ENCODE results near the gene PLXNA4. TPM values are rescaled to one million over a fixed set of nuclear protein-coding genes. Genes with fewer than 3 reads are reported as not detected.

Gene PLXNA4
- total RNA-seq, 1 donor from 2014 or later, result 0.21 TPM

GRCh38 chr7:132462478-132462877, 113.8 kb downstream of the PLXNA4 start:
- H3K27ac Mint-ChIP-seq, result no peak overlapping the region
- peaks cover 3% of the 10 kb centered on the region for H3K27me3 Mint-ChIP-seq (ENCODE audit: low read depth)
- intact Hi-C loops (cut with micrococcal nuclease), result no loop called here
- H3K9me3 Mint-ChIP-seq, result no peaks in the 10 kb centered on the region
- DNase-seq (ENCODE audit: low spot score), result no peak
- peaks cover 41% of the 10 kb centered on the region for H3K4me1 Mint-ChIP-seq (ENCODE audit: low read depth)
- no peak overlapping the region for H3K4me3 Mint-ChIP-seq (ENCODE audit: low read depth)
- peaks cover 3% of the 10 kb centered on the region for H3K36me3 Mint-ChIP-seq (ENCODE audit: low read depth)

GRCh38 chr7:132461032-132461592, 115.2 kb downstream of the PLXNA4 start:
- no peak for DNase-seq (ENCODE audit: low spot score)
- intact Hi-C loops (cut with micrococcal nuclease), result loop anchor here (1.0 to 2.0 kb wide), 2 partner anchors 23 to 30 kb away; no protein-coding TSS in a partner anchor
- peak overlapping the region; percentile 46 for H3K4me3 Mint-ChIP-seq (ENCODE audit: low read depth)

DNA sequence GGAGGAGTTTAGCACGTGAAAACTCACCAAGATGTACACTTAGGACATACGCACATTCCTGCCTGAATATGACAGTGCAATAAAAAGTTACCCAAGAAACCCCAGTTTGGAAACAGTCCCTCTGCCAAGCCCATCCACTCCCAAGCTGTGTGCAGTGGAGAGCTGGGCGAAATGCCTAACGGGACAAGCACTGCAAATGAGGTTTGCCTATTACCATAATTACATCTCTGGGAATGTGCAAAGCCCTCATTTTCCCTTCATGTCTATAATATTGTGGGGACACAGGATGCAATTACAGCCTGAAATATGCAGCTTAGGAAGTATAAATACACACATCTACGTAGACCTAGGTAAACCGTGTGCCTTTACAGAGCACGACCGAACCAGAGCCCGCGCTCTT, 117.5 kb downstream of the PLXNA4 start:
- H3K27ac Mint-ChIP-seq, result no peak overlapping the region
- H3K4me3 Mint-ChIP-seq (ENCODE audit: low read depth), result no peak overlapping the region
- H3K36me3 Mint-ChIP-seq (ENCODE audit: low read depth), result peaks cover 5% of the 10 kb centered on the region
- H3K4me1 Mint-ChIP-seq (ENCODE audit: low read depth), result peaks cover 53% of the 10 kb centered on the region
- DNase-seq (ENCODE audit: low spot score), result no peak
- no peaks in the 10 kb centered on the region for H3K9me3 Mint-ChIP-seq
- intact Hi-C loops (cut with micrococcal nuclease), result no loop called here
- H3K27me3 Mint-ChIP-seq (ENCODE audit: low read depth), result peaks cover 3% of the 10 kb centered on the region

More at GRCh38 chr7:132461032-132461592, 115.2 kb downstream of the PLXNA4 start:
- peak overlapping the region; percentile 82 for H3K27ac Mint-ChIP-seq
- H3K27me3 Mint-ChIP-seq (ENCODE audit: low read depth), result peaks cover 3% of the 10 kb centered on the region
- H3K36me3 Mint-ChIP-seq (ENCODE audit: low read depth), result peaks cover 3% of the 10 kb centered on the region
- H3K9me3 Mint-ChIP-seq, result no peaks in the 10 kb centered on the region
- H3K4me1 Mint-ChIP-seq (ENCODE audit: low read depth), result peaks cover 47% of the 10 kb centered on the region

DNA sequence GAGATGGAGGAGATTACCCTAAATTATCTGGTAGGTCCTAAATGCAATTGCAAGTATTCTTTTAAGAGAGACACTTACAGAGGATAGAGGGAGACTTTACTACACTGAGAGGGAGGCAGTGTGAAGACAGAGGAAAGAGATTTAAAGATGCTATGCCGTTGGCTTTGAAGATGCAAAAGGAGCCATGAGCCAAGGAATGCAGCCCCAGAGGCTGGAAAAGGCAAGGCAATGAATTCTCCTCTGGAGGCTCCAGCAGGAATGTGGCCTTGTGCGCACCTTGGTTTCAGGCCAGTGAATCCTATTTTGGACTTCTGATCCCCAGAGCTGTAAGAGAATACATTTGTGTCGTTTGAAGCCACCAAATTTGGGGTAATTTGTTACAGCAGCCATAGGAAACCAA, 118.6 kb downstream of the PLXNA4 start:
- peaks cover 4% of the 10 kb centered on the region for H3K9me3 Mint-ChIP-seq
- H3K4me3 Mint-ChIP-seq (ENCODE audit: low read depth), result no peak overlapping the region
- peaks cover 50% of the 10 kb centered on the region for H3K4me1 Mint-ChIP-seq (ENCODE audit: low read depth)
- peaks cover 8% of the 10 kb centered on the region for H3K36me3 Mint-ChIP-seq (ENCODE audit: low read depth)
- DNase-seq (ENCODE audit: low spot score), result no peak
- H3K27ac Mint-ChIP-seq, result no peak overlapping the region
- intact Hi-C loops (cut with micrococcal nuclease), result no loop called here
- peaks cover 3% of the 10 kb centered on the region for H3K27me3 Mint-ChIP-seq (ENCODE audit: low read depth)

GRCh38 chr7:132456418-132456817, 119.9 kb downstream of the PLXNA4 start:
- intact Hi-C loops (cut with micrococcal nuclease), result no loop called here
- peaks cover 49% of the 10 kb centered on the region for H3K4me1 Mint-ChIP-seq (ENCODE audit: low read depth)

GRCh38 chr7:132455378-132455777, 120.9 kb downstream of the PLXNA4 start:
- intact Hi-C loops (cut with micrococcal nuclease), result no loop called here
- Mint-ChIP-seq H3K9me3 (peaks cover 4% of the 10 kb centered on the region), H3K4me1 (ENCODE audit: low read depth) (peaks cover 49% of the 10 kb centered on the region), H3K36me3 (ENCODE audit: low read depth) (peaks cover 8% of the 10 kb centered on the region), H3K4me3 (ENCODE audit: low read depth) (no peak overlapping the region), H3K27me3 (ENCODE audit: low read depth) (peaks cover 3% of the 10 kb centered on the region), H3K27ac (no peak overlapping the region)
- no peak for DNase-seq (ENCODE audit: low spot score)

More at GRCh38 chr7:132456418-132456817, 119.9 kb downstream of the PLXNA4 start:
- peaks cover 3% of the 10 kb centered on the region for H3K27me3 Mint-ChIP-seq (ENCODE audit: low read depth)
- no peak for DNase-seq (ENCODE audit: low spot score)
- peaks cover 8% of the 10 kb centered on the region for H3K36me3 Mint-ChIP-seq (ENCODE audit: low read depth)
- H3K4me3 Mint-ChIP-seq (ENCODE audit: low read depth), result no peak overlapping the region
- H3K27ac Mint-ChIP-seq, result no peak overlapping the region
- peaks cover 4% of the 10 kb centered on the region for H3K9me3 Mint-ChIP-seq

- Mint-ChIP-seq H3K36me3 (ENCODE audit: low read depth) (peaks cover 15% of the 10 kb centered on the region), H3K4me3 (ENCODE audit: low read depth) (no peak overlapping the region), H3K4me1 (ENCODE audit: low read depth) (peaks cover 54% of the 10 kb centered on the region), H3K27me3 (ENCODE audit: low read depth) (peaks cover 3% of the 10 kb centered on the region), H3K9me3 (peaks cover 4% of the 10 kb centered on the region), H3K27ac (no peak overlapping the region)
- intact Hi-C loops (cut with micrococcal nuclease), result no loop called here
- DNase-seq (ENCODE audit: low spot score), result no peak
Observed at GRCh38 chr7:132453826-132454225, 122.4 kb downstream of the PLXNA4 start.

DNA sequence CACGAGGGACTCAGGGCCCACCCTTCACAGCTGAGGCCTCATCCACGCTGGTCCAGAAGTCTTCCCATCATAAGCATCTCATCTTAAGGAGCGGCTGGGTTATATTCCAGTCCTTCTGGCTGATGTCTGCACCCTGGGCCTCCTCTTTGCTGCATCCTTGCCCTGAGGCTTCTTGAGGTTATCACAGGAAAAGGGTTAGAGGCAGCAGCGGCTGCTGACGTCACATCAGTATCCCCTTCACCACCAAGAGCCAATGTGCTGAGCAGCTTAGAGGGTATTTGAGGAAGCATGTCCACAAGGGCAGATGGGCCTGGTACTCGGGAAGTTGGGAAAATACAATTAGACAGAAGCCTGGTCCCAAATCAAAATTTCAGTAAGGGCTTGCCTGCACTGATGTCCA, 125.1 kb downstream of the PLXNA4 start:
- Mint-ChIP-seq H3K27me3 (ENCODE audit: low read depth) (no peaks in the 10 kb centered on the region), H3K36me3 (ENCODE audit: low read depth) (peaks cover 11% of the 10 kb centered on the region)

DNA sequence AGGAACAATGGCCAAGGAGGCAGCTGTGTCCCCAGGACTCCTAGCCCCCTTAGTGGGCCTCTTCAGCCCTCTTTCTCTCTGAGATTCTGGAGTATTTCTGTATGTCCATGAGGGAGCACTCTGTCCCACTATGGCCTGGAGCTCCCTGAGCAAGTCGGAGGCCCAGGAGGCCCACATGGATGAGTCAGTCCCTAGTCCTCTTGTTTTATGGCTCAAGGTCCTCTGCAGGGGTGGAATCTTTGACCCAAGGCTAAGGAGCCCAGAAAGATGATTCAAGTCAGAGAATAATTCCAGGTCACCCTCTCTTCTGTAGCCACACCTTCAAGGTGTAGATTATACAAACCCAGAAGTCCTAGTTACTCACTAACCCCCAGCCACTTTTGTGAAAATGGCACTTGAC, 125.6 kb downstream of the PLXNA4 start:
- H3K36me3 Mint-ChIP-seq (ENCODE audit: low read depth), result peaks cover 11% of the 10 kb centered on the region
- H3K9me3 Mint-ChIP-seq, result peaks cover 4% of the 10 kb centered on the region
- H3K27me3 Mint-ChIP-seq (ENCODE audit: low read depth), result no peaks in the 10 kb centered on the region
- DNase-seq (ENCODE audit: low spot score), result no peak
- H3K4me1 Mint-ChIP-seq (ENCODE audit: low read depth), result peaks cover 63% of the 10 kb centered on the region
- intact Hi-C loops (cut with micrococcal nuclease), result no loop called here
- H3K27ac Mint-ChIP-seq, result peak overlapping the region; percentile 54
- H3K4me3 Mint-ChIP-seq (ENCODE audit: low read depth), result no peak overlapping the region

More for the DNA sequence above, 125.1 kb downstream of the PLXNA4 start:
- no peak for DNase-seq (ENCODE audit: low spot score)
- Mint-ChIP-seq H3K9me3 (peaks cover 4% of the 10 kb centered on the region), H3K4me1 (ENCODE audit: low read depth) (peaks cover 61% of the 10 kb centered on the region), H3K4me3 (ENCODE audit: low read depth) (no peak overlapping the region), H3K27ac (no peak overlapping the region)
- intact Hi-C loops (cut with micrococcal nuclease), result no loop called here

- Mint-ChIP-seq H3K4me3 (ENCODE audit: low read depth) (no peak overlapping the region), H3K27me3 (ENCODE audit: low read depth) (no peaks in the 10 kb centered on the region), H3K27ac (peak overlapping the region; percentile 63), H3K36me3 (ENCODE audit: low read depth) (peaks cover 13% of the 10 kb centered on the region), H3K4me1 (ENCODE audit: low read depth) (peaks cover 62% of the 10 kb centered on the region), H3K9me3 (peaks cover 4% of the 10 kb centered on the region)
- no peak for DNase-seq (ENCODE audit: low spot score)
- intact Hi-C loops (cut with micrococcal nuclease), result no loop called here
Observed at GRCh38 chr7:132450188-132450587, 126.1 kb downstream of the PLXNA4 start.

- intact Hi-C loops (cut with micrococcal nuclease), result no loop called here
- Mint-ChIP-seq H3K36me3 (ENCODE audit: low read depth) (peaks cover 10% of the 10 kb centered on the region), H3K4me1 (ENCODE audit: low read depth) (peaks cover 62% of the 10 kb centered on the region), H3K4me3 (ENCODE audit: low read depth) (no peak overlapping the region), H3K27me3 (ENCODE audit: low read depth) (no peaks in the 10 kb centered on the region), H3K27ac (no peak overlapping the region), H3K9me3 (no peaks in the 10 kb centered on the region)
- no peak for DNase-seq (ENCODE audit: low spot score)
Observed at GRCh38 chr7:132446666-132447278, 129.5 kb downstream of the PLXNA4 start.

DNA sequence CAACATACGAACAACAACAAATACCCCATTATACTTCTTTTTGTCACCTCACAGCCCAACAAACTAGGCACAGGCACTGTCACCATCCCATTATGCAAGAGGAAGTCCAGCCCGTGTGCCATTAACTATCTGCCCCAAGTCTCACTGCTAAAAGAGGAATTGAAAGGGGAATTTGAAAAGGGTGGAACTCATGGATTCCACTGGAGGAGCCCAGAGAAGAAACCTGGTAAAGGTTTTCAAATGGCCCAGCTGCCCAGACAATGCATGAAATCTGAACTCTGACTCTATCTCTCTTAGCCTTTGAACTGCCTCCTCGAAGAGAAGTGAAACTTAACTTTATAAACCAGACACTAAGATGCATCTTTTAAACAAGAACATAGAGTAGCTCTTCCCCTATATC, 130.0 kb downstream of the PLXNA4 start:
- H3K27me3 Mint-ChIP-seq (ENCODE audit: low read depth), result no peaks in the 10 kb centered on the region
- H3K9me3 Mint-ChIP-seq, result no peaks in the 10 kb centered on the region
- no peak overlapping the region for H3K4me3 Mint-ChIP-seq (ENCODE audit: low read depth)

GRCh38 chr7:132443761-132444520, 132.3 kb downstream of the PLXNA4 start:
- Mint-ChIP-seq H3K4me3 (ENCODE audit: low read depth) (no peak overlapping the region), H3K36me3 (ENCODE audit: low read depth) (peaks cover 3% of the 10 kb centered on the region), H3K9me3 (no peaks in the 10 kb centered on the region), H3K27me3 (ENCODE audit: low read depth) (no peaks in the 10 kb centered on the region), H3K4me1 (ENCODE audit: low read depth) (peaks cover 59% of the 10 kb centered on the region), H3K27ac (no peak overlapping the region)
- DNase-seq (ENCODE audit: low spot score), result no peak
- intact Hi-C loops (cut with micrococcal nuclease), result no loop called here

More for the DNA sequence above, 130.0 kb downstream of the PLXNA4 start:
- no peak for DNase-seq (ENCODE audit: low spot score)
- H3K4me1 Mint-ChIP-seq (ENCODE audit: low read depth), result peaks cover 61% of the 10 kb centered on the region
- intact Hi-C loops (cut with micrococcal nuclease), result no loop called here
- peaks cover 10% of the 10 kb centered on the region for H3K36me3 Mint-ChIP-seq (ENCODE audit: low read depth)
- no peak overlapping the region for H3K27ac Mint-ChIP-seq

All from activated T-helper 2 cell treated with anti-CD3 and anti-CD28 coated beads, Interferon-gamma antibody, Interleukin-2, Interleukin-4, amounts not matched to agents 10 μg/mL and 5 μg/mL and 100 μg/mL, durations not matched to agents 14 hours and 24 hours and 36 hours (primary cell).